ES-I3 (cell line): ENCODE data around the gene GARRE1.
"Not testable (repeated sequence)": the region's sequence is repeated elsewhere in the genome, so short reads cannot be mapped to it uniquely, and the experiment has no call there.

ENCODE experiments used
- H3K36me3 ChIP-seq: 2 replicates; pipeline ENCODE4 v1.6.1; 2013; ENCODE audit warnings: mild to moderate bottlenecking, low read length, control low read depth, moderate library complexity; ENCODE audit not compliant: insufficient read depth
- H3K4me1 ChIP-seq: 2 replicates; pipeline ENCODE4 v1.6.1; 2013; ENCODE audit warnings: mild to moderate bottlenecking, control low read depth, low read length; ENCODE audit not compliant: insufficient read depth
- H3K9ac ChIP-seq: 2 replicates; pipeline ENCODE4 v1.6.1; 2013; ENCODE audit warnings: low read depth, mild to moderate bottlenecking, low read length, moderate library complexity
- H3K9me3 ChIP-seq: 2 replicates; pipeline ENCODE4 v1.6.1; 2013; ENCODE audit warnings: mild to moderate bottlenecking, low read length, moderate library complexity; ENCODE audit not compliant: control insufficient read depth, insufficient read depth

GARRE1 gene

GRCh38 chr19:34254046-34254697 is at the start of gene GARRE1:
GARRE1 (plus strand) TSS chr19:34254554; CDS start chr19:34300474, 45,920 bp downstream.
- no peaks in the 10 kb centered on the region for H3K9me3 ChIP-seq
- no peaks in the 10 kb centered on the region for H3K36me3 ChIP-seq
- no peaks in the 10 kb centered on the region; the same call in 1 of the 2 replicates for H3K4me1 ChIP-seq
- peak within 1 kb of the TSS; percentile 87 for H3K9ac ChIP-seq

GRCh38 chr19:34205324-34205723 is 49.0 kb upstream of the GARRE1 start:
- not testable (repeated sequence) for H3K9ac ChIP-seq, H3K4me1 ChIP-seq, H3K9me3 ChIP-seq, H3K36me3 ChIP-seq

- Histone ChIP-seq H3K9ac (no peak overlapping the region), H3K36me3 (peaks cover 14% of the 10 kb centered on the region), H3K4me1 (no peaks in the 10 kb centered on the region), H3K9me3 (no peaks in the 10 kb centered on the region)
Measured at GRCh38 chr19:34208291-34208884, 46.0 kb upstream of the GARRE1 start.

GRCh38 chr19:34209726-34210125 is 44.6 kb upstream of the GARRE1 start:
- H3K9ac ChIP-seq, result no peak overlapping the region
- H3K4me1 ChIP-seq, result no peaks in the 10 kb centered on the region
- H3K36me3 ChIP-seq, result peaks cover 14% of the 10 kb centered on the region
- no peaks in the 10 kb centered on the region for H3K9me3 ChIP-seq

GRCh38 chr19:34213283-34213682 is 41.1 kb upstream of the GARRE1 start:
- H3K9ac ChIP-seq, result no peak overlapping the region
- no peaks in the 10 kb centered on the region for H3K9me3 ChIP-seq
- no peaks in the 10 kb centered on the region for H3K4me1 ChIP-seq
- peaks cover 17% of the 10 kb centered on the region for H3K36me3 ChIP-seq

- Histone ChIP-seq H3K9ac (no peak overlapping the region), H3K4me1 (no peaks in the 10 kb centered on the region), H3K9me3 (no peaks in the 10 kb centered on the region), H3K36me3 (peaks cover 17% of the 10 kb centered on the region)
Measured at GRCh38 chr19:34214040-34214439, 40.3 kb upstream of the GARRE1 start.

GRCh38 chr19:34215006-34215665 is 39.2 kb upstream of the GARRE1 start:
- Histone ChIP-seq H3K9me3 (no peaks in the 10 kb centered on the region), H3K9ac (no peak overlapping the region), H3K4me1 (no peaks in the 10 kb centered on the region), H3K36me3 (peaks cover 17% of the 10 kb centered on the region)

GRCh38 chr19:34215666-34216038 is 38.7 kb upstream of the GARRE1 start:
- Histone ChIP-seq H3K9me3 (no peaks in the 10 kb centered on the region), H3K9ac (no peak overlapping the region), H3K36me3 (peaks cover 13% of the 10 kb centered on the region), H3K4me1 (no peaks in the 10 kb centered on the region)

GRCh38 chr19:34216745-34217219 is 37.6 kb upstream of the GARRE1 start:
- H3K36me3 ChIP-seq, result peaks cover 13% of the 10 kb centered on the region
- H3K9me3 ChIP-seq, H3K9ac ChIP-seq, H3K4me1 ChIP-seq: not testable (repeated sequence)

GRCh38 chr19:34217952-34218817 is 36.2 kb upstream of the GARRE1 start:
- Histone ChIP-seq H3K9me3 (no peaks in the 10 kb centered on the region), H3K36me3 (peaks cover 18% of the 10 kb centered on the region), H3K9ac (no peak overlapping the region), H3K4me1 (no peaks in the 10 kb centered on the region)

GRCh38 chr19:34218818-34219164 is 35.6 kb upstream of the GARRE1 start:
- Histone ChIP-seq H3K4me1 (no peaks in the 10 kb centered on the region), H3K9me3 (no peaks in the 10 kb centered on the region), H3K9ac (no peak overlapping the region), H3K36me3 (peaks cover 22% of the 10 kb centered on the region)

- H3K9me3 ChIP-seq, result no peaks in the 10 kb centered on the region
- H3K9ac ChIP-seq, result no peak overlapping the region
- peaks cover 28% of the 10 kb centered on the region for H3K36me3 ChIP-seq
- peaks cover 14% of the 10 kb centered on the region for H3K4me1 ChIP-seq
Measured at GRCh38 chr19:34220472-34221063, 33.8 kb upstream of the GARRE1 start.

GRCh38 chr19:34222386-34222785 is 32.0 kb upstream of the GARRE1 start:
- peaks cover 19% of the 10 kb centered on the region for H3K4me1 ChIP-seq
- no peak overlapping the region for H3K9ac ChIP-seq
- peaks cover 31% of the 10 kb centered on the region for H3K36me3 ChIP-seq

GRCh38 chr19:34224996-34225658 is 29.2 kb upstream of the GARRE1 start:
- H3K9me3 ChIP-seq, result no peaks in the 10 kb centered on the region
- H3K4me1 ChIP-seq, result peaks cover 19% of the 10 kb centered on the region
- H3K36me3 ChIP-seq, result peaks cover 39% of the 10 kb centered on the region
- no peak overlapping the region for H3K9ac ChIP-seq

More at GRCh38 chr19:34222386-34222785, 32.0 kb upstream of the GARRE1 start:
- no peaks in the 10 kb centered on the region for H3K9me3 ChIP-seq
